ENCODE results near the gene GRID1.

- no peak for TF ChIP-seq POLR2A (IDR thresholded peaks at IDR 0.05)
- TF ChIP-seq, protein P1, sequence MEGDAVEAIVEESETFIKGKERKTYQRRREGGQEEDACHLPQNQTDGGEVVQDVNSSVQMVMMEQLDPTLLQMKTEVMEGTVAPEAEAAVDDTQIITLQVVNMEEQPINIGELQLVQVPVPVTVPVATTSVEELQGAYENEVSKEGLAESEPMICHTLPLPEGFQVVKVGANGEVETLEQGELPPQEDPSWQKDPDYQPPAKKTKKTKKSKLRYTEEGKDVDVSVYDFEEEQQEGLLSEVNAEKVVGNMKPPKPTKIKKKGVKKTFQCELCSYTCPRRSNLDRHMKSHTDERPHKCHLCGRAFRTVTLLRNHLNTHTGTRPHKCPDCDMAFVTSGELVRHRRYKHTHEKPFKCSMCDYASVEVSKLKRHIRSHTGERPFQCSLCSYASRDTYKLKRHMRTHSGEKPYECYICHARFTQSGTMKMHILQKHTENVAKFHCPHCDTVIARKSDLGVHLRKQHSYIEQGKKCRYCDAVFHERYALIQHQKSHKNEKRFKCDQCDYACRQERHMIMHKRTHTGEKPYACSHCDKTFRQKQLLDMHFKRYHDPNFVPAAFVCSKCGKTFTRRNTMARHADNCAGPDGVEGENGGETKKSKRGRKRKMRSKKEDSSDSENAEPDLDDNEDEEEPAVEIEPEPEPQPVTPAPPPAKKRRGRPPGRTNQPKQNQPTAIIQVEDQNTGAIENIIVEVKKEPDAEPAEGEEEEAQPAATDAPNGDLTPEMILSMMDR (IDR thresholded peaks at IDR 0.05), result no peak
- TF ChIP-seq POLR2AphosphoS5 (IDR thresholded peaks at IDR 0.05; ENCODE audit: insufficient read depth in 1 of 2, low read depth in 1 of 2), result no peak
Measured at GRCh38 chr10:85648279-85648754, 718.3 kb downstream of the GRID1 start.
